Right ventricle myocardium inferior (tissue), 1 donor: ENCODE measurements around the gene EFEMP2. TPM values are rescaled to one million over a fixed set of nuclear protein-coding genes. Genes with fewer than 3 reads are reported as not detected.

ENCODE experiments used
- ATAC-seq: fragments of 200-7000 bp; cut with Tn5 transposase; one replicate; pipeline ENCODE4 v1.9.1; 2020; ENCODE audit warnings: mild to moderate bottlenecking, moderate library complexity
- DNase-seq: peaks from one replicate; pipeline ENCODE4 v3.0.0; 2021; ENCODE audit errors: missing footprints
- intact Hi-C: fragments of 100-400 bp; cut with DNase I; formaldehyde crosslinking; loops from one replicate; pipeline ENCODE4 v1.11.0; 2022
- long read RNA-seq: library from polyadenylated mRNA; unstranded; transcript quantifications from one replicate; pipeline ENCODE4 v2.0.0, GENCODE V29; 2021
- total RNA-seq: library from RNA; stranded (reverse); fragmentation: NEBNext Ultra II Directional; extraction: Animal tissue kit (Norgen Biotek cat#: 25700); gene quantifications from one replicate; pipeline ENCODE4 v1.2.1, GENCODE V29; 2021
- donor health status: DM: no; HTN: yes; CAD: no; lungs with severe emphysema.

Gene EFEMP2
- 83.1 TPM for total RNA-seq
- long read RNA-seq, transcript EFEMP2-201 (11 exons, 2,034 nt) = major isoform, 49 of 115 reads
- long read RNA-seq, transcript EFEMP2-217 (12 exons, 1,813 nt) = minor isoform, 17 of 115 reads
- long read RNA-seq, partial matches to known transcripts = 30 of 115 reads
- long read RNA-seq, other reads (novel, unspliced or antisense) = 19 of 115 reads

- intact Hi-C loops = loop anchor here (1.0 kb wide), 1 partner anchor 12 kb away; the partner anchor contains the start of gene MUS81
- DNase-seq = peak; percentile 79
- ATAC-seq = peak; percentile 43
Measured at GRCh38 chr11:65872586-65873317, at the start of gene EFEMP2. Gene EFEMP2 (minus strand): TSS chr11:65872800. CDS start chr11:65872354, 446 bp downstream.

GRCh38 chr11:65921876-65922275 is 49.3 kb upstream of the EFEMP2 start:
- no peak for ATAC-seq
- intact Hi-C loops = no loop called here

GRCh38 chr11:65921033-65921555 is 48.5 kb upstream of the EFEMP2 start:
- intact Hi-C loops = no loop called here
- no peak for ATAC-seq
- DNase-seq = no peak

More at GRCh38 chr11:65921876-65922275, 49.3 kb upstream of the EFEMP2 start:
- DNase-seq = no peak

GRCh38 chr11:65920372-65920802 is 47.8 kb upstream of the EFEMP2 start:
- intact Hi-C loops = no loop called here
- no peak for ATAC-seq
- peak; percentile 66 for DNase-seq

- DNase-seq (peak; percentile 79), ATAC-seq (peak; percentile 34)
Measured at GRCh38 chr11:65919573-65920371, 47.2 kb upstream of the EFEMP2 start.

GRCh38 chr11:65919141-65919572 is 46.6 kb upstream of the EFEMP2 start, which contains the start of gene DRAP1:
Gene DRAP1 (plus strand): TSS chr11:65919426. CDS start chr11:65919502, 76 bp downstream.
- DNase-seq = peak; percentile 100
- intact Hi-C loops = loop anchor here (1.0 to 2.0 kb wide), 3 partner anchors 31 to 60 kb away; partner anchors contain the start of genes CFL1, FIBP and SART1
- ATAC-seq = peak; percentile 96

More at GRCh38 chr11:65919573-65920371, 47.2 kb upstream of the EFEMP2 start:
- intact Hi-C loops = loop anchor here (1.0 to 2.0 kb wide), 3 partner anchors 31 to 61 kb away; partner anchors contain the start of genes CFL1, FIBP and SART1

- DNase-seq = no peak
Measured at GRCh38 chr11:65918211-65919140, 45.9 kb upstream of the EFEMP2 start, which contains the start of gene C11orf68. Gene C11orf68 (minus strand): TSS chr11:65919062. CDS start chr11:65919031, 31 bp downstream.

GRCh38 chr11:65917434-65918210 is 45.0 kb upstream of the EFEMP2 start:
- DNase-seq = no peak

More at GRCh38 chr11:65918211-65919140, 45.9 kb upstream of the EFEMP2 start, which contains the start of gene C11orf68:
- intact Hi-C loops = loop anchor here (1.0 to 2.0 kb wide), 3 partner anchors 30 to 60 kb away; partner anchors contain the start of genes CFL1, FIBP and SART1
- ATAC-seq = no peak

GRCh38 chr11:65917077-65917433 is 44.5 kb upstream of the EFEMP2 start:
- intact Hi-C loops = no loop called here
- DNase-seq (no peak), ATAC-seq (no peak)

More at GRCh38 chr11:65917434-65918210, 45.0 kb upstream of the EFEMP2 start:
- no peak for ATAC-seq
- intact Hi-C loops = loop anchor here (2.0 kb wide), 1 partner anchor 59 kb away; the partner anchor contains the start of gene CFL1

GRCh38 chr11:65916391-65916790 is 43.8 kb upstream of the EFEMP2 start:
- ATAC-seq = no peak
- no peak for DNase-seq
- intact Hi-C loops = loop anchor here (1.0 kb wide), 1 partner anchor 26 kb away; the partner anchor contains the start of gene CCDC85B

- ATAC-seq (peak; percentile 23), DNase-seq (peak; percentile 71)
- intact Hi-C loops = loop anchor here (1.0 kb wide), 1 partner anchor 26 kb away; the partner anchor contains the start of gene CCDC85B
Measured at GRCh38 chr11:65915821-65916251, 43.2 kb upstream of the EFEMP2 start.

- no peak for ATAC-seq
- no peak for DNase-seq
- intact Hi-C loops = no loop called here
Measured at GRCh38 chr11:65915101-65915820, 42.7 kb upstream of the EFEMP2 start.

GRCh38 chr11:65912845-65913244 is 40.2 kb upstream of the EFEMP2 start:
- DNase-seq = no peak
- intact Hi-C loops = no loop called here
- ATAC-seq = no peak

GRCh38 chr11:65911682-65912568 is 39.3 kb upstream of the EFEMP2 start:
- intact Hi-C loops = no loop called here
- ATAC-seq = peak; percentile 37
- no peak for DNase-seq

- intact Hi-C loops = no loop called here
- no peak for ATAC-seq
- peak; percentile 22 for DNase-seq
Measured at GRCh38 chr11:65907878-65908277, 35.3 kb upstream of the EFEMP2 start.
